Measurements from ENCODE around the gene SUSD2. TPM values are rescaled to one million over a fixed set of nuclear protein-coding genes. Genes with fewer than 3 reads are reported as not detected.
A peak's percentile ranks its signal among the peaks of the same experiment; 100 is the strongest.

SUSD2 gene
- total RNA-seq, 4 donors from 2014 or later: 0.88 to 17.6 (median 2.8) TPM

DNA sequence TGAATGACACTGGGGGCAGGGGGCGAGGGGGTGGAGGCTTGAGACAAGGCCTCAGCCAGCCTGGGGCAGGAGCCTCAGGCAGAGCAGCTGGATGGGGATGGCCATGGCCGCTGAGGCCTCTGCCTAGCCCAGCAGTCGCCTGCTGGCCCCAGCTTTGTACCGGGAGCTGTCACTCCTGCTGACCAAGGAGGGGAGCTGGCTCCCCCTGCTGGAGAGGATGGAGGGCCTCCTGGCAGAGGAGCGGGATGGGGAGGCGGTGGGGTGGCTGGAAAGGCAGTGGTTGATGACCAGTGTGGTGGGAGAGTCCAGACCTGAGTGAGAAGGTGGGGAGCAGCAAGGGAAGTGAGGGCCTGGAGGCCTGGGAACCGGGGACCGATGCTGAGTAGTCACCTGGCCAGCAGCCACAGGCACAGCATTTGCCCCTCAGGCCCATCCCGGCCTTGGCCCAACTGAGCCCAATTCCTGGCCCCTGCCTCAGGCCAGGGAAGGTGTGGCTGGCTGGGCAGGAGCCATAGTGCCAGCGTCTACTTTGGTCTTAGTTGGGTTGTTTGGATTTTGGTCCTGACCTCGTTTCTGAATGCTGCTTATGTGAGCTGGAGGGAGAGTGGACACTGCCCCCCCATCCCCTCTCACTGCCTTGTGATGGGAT is 6.0 kb upstream of the SUSD2 start:
- no peaks in the 10 kb centered on the region for H3K27me3 ChIP-seq
- intact Hi-C loops (cut with DNase I; ENCODE audit: low total_unique reads): loop anchor here (10.0 kb wide), 1 partner anchor 70 kb away; no protein-coding TSS in a partner anchor

DNA sequence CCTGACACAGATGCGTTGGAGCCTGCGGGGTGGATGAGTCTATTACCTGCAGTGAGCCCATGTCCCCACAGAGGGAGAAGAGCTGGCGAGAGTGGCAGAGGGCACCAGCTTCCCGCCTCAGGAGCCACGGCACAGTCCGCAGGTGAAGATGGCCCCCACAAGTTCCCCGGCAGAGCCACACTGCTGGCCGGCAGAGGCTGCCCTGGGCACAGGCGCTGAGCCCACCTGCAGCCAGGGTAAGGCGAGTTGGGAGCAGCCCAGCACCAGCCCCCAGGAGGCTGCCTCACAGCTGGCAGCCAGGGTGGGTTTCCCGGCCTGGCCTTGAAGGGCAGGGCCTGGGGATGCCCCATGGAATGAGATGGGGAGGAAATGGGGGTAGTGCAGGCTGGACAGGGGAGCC is 5.2 kb upstream of the SUSD2 start:
- no peak for TF ChIP-seq POLR2A (IDR thresholded peaks at IDR 0.05)
- TF ChIP-seq, protein P1, sequence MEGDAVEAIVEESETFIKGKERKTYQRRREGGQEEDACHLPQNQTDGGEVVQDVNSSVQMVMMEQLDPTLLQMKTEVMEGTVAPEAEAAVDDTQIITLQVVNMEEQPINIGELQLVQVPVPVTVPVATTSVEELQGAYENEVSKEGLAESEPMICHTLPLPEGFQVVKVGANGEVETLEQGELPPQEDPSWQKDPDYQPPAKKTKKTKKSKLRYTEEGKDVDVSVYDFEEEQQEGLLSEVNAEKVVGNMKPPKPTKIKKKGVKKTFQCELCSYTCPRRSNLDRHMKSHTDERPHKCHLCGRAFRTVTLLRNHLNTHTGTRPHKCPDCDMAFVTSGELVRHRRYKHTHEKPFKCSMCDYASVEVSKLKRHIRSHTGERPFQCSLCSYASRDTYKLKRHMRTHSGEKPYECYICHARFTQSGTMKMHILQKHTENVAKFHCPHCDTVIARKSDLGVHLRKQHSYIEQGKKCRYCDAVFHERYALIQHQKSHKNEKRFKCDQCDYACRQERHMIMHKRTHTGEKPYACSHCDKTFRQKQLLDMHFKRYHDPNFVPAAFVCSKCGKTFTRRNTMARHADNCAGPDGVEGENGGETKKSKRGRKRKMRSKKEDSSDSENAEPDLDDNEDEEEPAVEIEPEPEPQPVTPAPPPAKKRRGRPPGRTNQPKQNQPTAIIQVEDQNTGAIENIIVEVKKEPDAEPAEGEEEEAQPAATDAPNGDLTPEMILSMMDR (IDR thresholded peaks at IDR 0.05): no peak
- H3K4me1 ChIP-seq: peaks cover 0 to 8% of the 10 kb centered on the region in 2 donors
- H3K4me3 ChIP-seq: no peak overlapping the region
- H3K27ac ChIP-seq: peak overlapping the region; percentile 64 to 65
- no peak for DNase-seq
- intact Hi-C loops (cut with DNase I; ENCODE audit: low total_unique reads): loop anchor here (10.0 kb wide), 1 partner anchor 71 kb away; no protein-coding TSS in a partner anchor
- H3K36me3 ChIP-seq: no peaks in the 10 kb centered on the region
- no peaks in the 10 kb centered on the region for H3K9me3 ChIP-seq
- H3K27me3 ChIP-seq: no peaks in the 10 kb centered on the region

More for the DNA sequence above, 6.0 kb upstream of the SUSD2 start:
- H3K4me1 ChIP-seq: peaks cover 0 to 8% of the 10 kb centered on the region in 2 donors
- peak; percentile 82 to 84 for DNase-seq
- no peaks in the 10 kb centered on the region for H3K9me3 ChIP-seq
- H3K36me3 ChIP-seq: no peaks in the 10 kb centered on the region
- no peak overlapping the region for H3K4me3 ChIP-seq
- peak in 1 of 2 donors; percentile 21 for TF ChIP-seq POLR2A (IDR thresholded peaks at IDR 0.05)
- TF ChIP-seq, protein P1 (IDR thresholded peaks at IDR 0.05): peak; percentile 89 to 94 (median 93)
- peak overlapping the region; percentile 64 to 65 for H3K27ac ChIP-seq

DNA sequence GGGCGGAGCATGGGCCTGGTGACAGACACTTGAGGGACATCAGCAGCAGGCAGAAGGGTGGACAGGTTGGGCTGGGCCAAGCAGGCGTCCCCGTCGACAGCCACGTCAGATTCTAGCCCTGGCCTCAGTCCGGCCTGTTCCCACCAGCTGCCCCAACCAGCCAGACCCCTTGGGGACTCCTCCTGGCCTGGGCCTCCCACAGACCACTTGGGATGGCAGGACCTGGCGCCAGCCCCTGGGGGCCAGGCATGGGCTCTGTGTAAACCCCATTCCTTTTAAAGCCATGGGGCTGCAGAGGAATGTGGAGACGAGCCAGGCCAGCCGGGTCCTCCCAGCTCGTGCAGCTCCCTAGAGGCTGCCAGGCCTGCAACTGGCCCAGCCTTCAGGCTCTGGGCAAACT is 4.7 kb upstream of the SUSD2 start:
- TF ChIP-seq POLR2A (IDR thresholded peaks at IDR 0.05): no peak
- TF ChIP-seq, protein P1 (IDR thresholded peaks at IDR 0.05): no peak
- DNase-seq: peak in 1 of 2 donors; percentile 57
- Histone ChIP-seq H3K4me3 (no peak overlapping the region), H3K27me3 (no peaks in the 10 kb centered on the region), H3K9me3 (no peaks in the 10 kb centered on the region), H3K36me3 (no peaks in the 10 kb centered on the region), H3K27ac (peak overlapping the region; percentile 64 to 65), H3K4me1 (peaks cover 0 to 8% of the 10 kb centered on the region in 2 donors)
- intact Hi-C loops (cut with DNase I; ENCODE audit: low total_unique reads): loop anchor here (10.0 kb wide), 1 partner anchor 72 kb away; no protein-coding TSS in a partner anchor

DNA sequence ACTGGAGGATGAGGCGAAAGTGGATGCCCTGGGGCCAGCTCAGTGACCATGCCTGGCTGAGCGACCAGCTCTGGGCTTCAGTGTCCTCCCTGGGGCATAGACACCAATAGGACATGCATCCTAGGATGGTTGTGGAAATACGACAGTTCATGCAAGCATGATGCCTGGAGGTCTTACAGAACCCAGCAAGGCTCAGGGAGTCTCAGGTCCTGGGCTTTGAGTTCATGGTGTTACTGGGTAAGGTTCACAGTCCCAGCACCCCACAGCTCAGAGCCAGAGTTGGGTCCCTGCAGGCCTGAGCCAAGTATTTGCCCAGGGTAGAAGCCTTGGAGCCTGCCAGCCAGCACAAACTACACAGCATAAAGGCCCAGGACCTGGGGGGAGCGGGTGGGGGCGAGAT is 4.2 kb upstream of the SUSD2 start:
- TF ChIP-seq, protein P1 (IDR thresholded peaks at IDR 0.05): no peak
- no peak for TF ChIP-seq POLR2A (IDR thresholded peaks at IDR 0.05)
- H3K36me3 ChIP-seq: no peaks in the 10 kb centered on the region
- DNase-seq: no peak
- H3K4me3 ChIP-seq: no peak overlapping the region
- no peaks in the 10 kb centered on the region for H3K27me3 ChIP-seq
- peaks cover 0 to 8% of the 10 kb centered on the region in 2 donors for H3K4me1 ChIP-seq
- no peaks in the 10 kb centered on the region for H3K9me3 ChIP-seq
- intact Hi-C loops (cut with DNase I; ENCODE audit: low total_unique reads): loop anchor here (10.0 kb wide), 1 partner anchor 72 kb away; no protein-coding TSS in a partner anchor
- H3K27ac ChIP-seq: peak overlapping the region; percentile 25 to 37

DNA sequence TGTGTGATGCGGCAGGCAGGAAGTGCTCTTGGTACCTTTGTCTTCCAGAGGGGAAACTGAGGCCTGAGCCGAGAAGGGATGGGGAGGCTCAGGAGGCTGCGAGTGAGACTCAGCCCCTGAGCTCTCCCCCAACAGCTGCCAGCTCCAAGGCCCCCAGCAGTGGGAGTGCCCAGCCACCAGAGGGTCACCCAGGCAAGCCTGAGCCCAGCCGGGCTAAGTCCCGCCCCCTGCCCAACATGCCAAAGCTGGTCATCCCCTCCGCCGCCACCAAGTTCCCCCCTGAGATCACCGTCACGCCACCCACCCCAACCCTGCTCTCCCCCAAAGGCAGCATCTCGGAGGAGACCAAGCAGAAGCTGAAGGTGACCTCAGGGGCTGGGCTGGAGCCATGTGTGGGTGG is 3.8 kb upstream of the SUSD2 start:
- intact Hi-C loops (cut with DNase I; ENCODE audit: low total_unique reads): loop anchor here (10.0 kb wide), 1 partner anchor 73 kb away; no protein-coding TSS in a partner anchor

More for the DNA sequence above, 3.8 kb upstream of the SUSD2 start:
- H3K27ac ChIP-seq: peak overlapping the region; percentile 25 to 37
- no peaks in the 10 kb centered on the region for H3K9me3 ChIP-seq
- no peak overlapping the region for H3K4me3 ChIP-seq
- H3K4me1 ChIP-seq: peaks cover 0 to 8% of the 10 kb centered on the region in 2 donors
- no peaks in the 10 kb centered on the region for H3K36me3 ChIP-seq
- no peak for DNase-seq
- no peak for TF ChIP-seq POLR2A (IDR thresholded peaks at IDR 0.05)
- TF ChIP-seq, protein P1 (IDR thresholded peaks at IDR 0.05): no peak
- H3K27me3 ChIP-seq: no peaks in the 10 kb centered on the region
